ENCODE data around the gene PDE6G.

Gene PDE6G

DNA sequence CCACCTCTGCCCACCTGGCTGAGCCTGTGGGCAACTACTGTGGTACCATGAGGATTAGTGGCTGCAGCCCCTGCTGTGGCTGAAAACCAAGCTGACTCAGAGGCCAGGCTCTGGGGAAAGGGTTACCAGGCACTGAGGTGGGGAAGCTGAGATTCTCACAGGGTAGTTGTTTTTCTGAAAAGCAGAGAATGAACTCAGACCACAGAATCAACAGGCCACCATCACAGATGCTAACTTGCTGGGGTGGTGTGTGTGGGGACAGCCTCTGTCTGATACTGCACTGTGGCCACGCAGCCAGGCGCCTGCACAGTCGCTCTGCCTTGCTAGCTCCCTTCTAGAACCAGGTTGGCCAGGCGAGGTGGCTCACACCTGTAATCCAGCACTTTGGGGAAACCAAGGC is 48.3 kb downstream of the PDE6G start:
- TF ChIP-seq, protein P1, sequence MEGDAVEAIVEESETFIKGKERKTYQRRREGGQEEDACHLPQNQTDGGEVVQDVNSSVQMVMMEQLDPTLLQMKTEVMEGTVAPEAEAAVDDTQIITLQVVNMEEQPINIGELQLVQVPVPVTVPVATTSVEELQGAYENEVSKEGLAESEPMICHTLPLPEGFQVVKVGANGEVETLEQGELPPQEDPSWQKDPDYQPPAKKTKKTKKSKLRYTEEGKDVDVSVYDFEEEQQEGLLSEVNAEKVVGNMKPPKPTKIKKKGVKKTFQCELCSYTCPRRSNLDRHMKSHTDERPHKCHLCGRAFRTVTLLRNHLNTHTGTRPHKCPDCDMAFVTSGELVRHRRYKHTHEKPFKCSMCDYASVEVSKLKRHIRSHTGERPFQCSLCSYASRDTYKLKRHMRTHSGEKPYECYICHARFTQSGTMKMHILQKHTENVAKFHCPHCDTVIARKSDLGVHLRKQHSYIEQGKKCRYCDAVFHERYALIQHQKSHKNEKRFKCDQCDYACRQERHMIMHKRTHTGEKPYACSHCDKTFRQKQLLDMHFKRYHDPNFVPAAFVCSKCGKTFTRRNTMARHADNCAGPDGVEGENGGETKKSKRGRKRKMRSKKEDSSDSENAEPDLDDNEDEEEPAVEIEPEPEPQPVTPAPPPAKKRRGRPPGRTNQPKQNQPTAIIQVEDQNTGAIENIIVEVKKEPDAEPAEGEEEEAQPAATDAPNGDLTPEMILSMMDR (IDR thresholded peaks at IDR 0.05; ENCODE audit: low read depth, low read length) = no peak
- H3K4me3 ChIP-seq (ENCODE audit: low read depth, low read length) = no peak overlapping the region

DNA sequence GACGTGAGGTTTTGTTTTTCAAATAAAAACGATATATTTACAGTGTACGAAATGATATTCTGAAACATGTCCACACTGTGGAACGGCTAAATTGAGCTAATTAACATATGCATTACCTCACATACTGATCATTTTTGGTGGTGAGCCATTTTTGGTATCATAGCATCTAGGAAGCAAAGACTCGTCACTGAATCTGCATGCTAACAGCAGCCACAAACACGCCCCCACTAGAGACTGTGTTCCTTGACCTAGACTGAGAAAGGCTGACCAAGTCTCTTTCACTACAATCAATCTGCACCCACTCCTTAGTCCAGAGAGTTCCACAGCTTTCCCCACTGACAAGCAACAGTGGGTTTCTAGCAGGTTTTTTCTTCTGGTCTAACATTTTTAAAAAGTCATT is 48.9 kb downstream of the PDE6G start:
- H3K4me3 ChIP-seq (ENCODE audit: low read depth, low read length) = no peak overlapping the region
- TF ChIP-seq, protein P1 (IDR thresholded peaks at IDR 0.05; ENCODE audit: low read depth, low read length) = no peak

DNA sequence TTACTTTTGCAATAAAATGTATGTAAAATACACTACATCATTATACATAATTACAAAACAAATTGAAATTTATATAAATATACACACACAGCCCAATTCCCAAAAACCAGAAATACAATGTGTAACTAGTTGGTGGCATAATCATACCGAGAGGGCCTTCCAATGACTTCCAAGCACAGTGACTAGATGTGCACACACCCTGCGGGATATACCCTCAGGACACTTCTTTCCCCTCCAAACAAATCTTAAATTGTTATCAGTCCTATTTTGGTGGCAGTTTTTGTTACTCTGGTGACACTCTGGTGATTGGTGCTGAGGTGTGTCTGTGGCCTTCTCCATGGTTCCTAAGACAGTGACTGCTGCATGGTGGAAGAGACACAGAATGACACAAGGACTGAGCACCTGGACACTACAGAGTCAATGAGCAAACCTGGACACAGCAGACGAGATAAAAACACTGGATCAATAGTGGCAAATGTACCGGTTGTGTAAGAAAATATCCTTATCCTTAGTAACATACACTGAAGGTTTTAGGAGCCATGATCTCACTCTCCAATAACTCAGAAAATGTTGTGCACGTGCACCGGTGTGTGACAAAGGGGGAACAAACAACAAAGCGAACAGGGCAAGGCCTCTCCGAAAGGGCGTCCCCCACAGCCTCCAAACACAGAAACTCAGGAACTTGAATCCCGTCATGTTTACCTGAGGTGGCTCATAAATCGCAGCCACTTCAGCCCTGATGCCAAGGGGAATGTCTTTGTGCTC is 52.3 kb downstream of the PDE6G start:
- TF ChIP-seq, protein P1 (IDR thresholded peaks at IDR 0.05; ENCODE audit: low read depth, low read length) = no peak
- no peak overlapping the region for H3K4me3 ChIP-seq (ENCODE audit: low read depth, low read length)

DNA sequence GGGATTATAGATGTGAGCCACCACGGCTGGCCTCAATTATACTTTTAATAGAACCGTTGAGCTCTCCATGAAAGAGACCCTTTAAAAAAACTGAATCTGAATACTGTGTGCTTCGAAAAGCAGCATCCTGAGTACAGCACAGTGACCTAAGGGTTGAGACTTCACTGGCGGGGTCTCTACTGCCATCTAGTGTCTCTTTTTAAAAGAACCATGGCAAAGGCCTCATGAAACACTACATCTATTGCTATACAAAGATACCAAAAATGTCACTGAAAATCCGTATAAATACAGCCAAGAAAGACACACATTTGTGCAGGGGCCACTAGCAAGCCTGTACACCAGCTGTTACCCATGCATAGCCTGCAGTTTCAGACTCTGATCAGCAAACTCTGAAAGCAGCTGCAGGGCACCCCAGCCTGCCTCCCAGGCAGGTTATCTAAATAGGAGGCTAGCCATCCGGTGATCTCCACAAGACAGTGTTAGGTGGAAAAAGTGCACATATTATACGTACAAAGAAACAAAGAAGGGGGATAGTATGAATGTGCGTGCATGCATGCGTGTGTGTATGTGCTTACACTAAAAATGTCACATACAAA is 54.7 kb downstream of the PDE6G start:
- no peak overlapping the region for H3K4me3 ChIP-seq (ENCODE audit: low read depth, low read length)
- TF ChIP-seq, protein P1 (IDR thresholded peaks at IDR 0.05; ENCODE audit: low read depth, low read length) = peak; percentile 62

Measured in WI38 (cell line).